ENCODE data around the gene SURF1. TPM values are rescaled to one million over a fixed set of nuclear protein-coding genes. Genes with fewer than 3 reads are reported as not detected.

Gene SURF1
- total and polyA plus RNA-seq, 10 of the 15 experiments (the other 5 are each of a cell fraction or from before 2014, with no cell fraction given): 17.9 to 46.4 (median 29.6) TPM

GRCh38 chr9:133340256-133340655 is 16.0 kb downstream of the SURF1 start:
- H3K27me3 ChIP-seq (replicated peaks in 1 of 2; ENCODE audit: control insufficient read depth in 2 of 2, insufficient read depth in 2 of 2, low read length in 1 of 2): no peaks in the 10 kb centered on the region
- no peak overlapping the region for H3K4me3 ChIP-seq
- ATAC-seq (no peak), FAIRE-seq (no peak), DNase-seq (ENCODE audit: low read depth, low spot score) (no peak)
- ChIA-PET RAD21 (ENCODE audit: unreplicated experiment) (no interaction called here), POLR2A (no interaction called here), CTCF (interaction anchor here (0.8 to 1.1 kb wide), 2 partner anchors 15 to 192 kb away, joined by 3 read pairs; no protein-coding TSS in a partner anchor), SMC1A (ENCODE audit: uncharacterized antibody, unreplicated experiment) (no interaction called here)
- BruUV-seq (replicated peaks): no TSS peak
- intact Hi-C loops (cut with micrococcal nuclease; ENCODE audit: unreplicated experiment): no loop called here
- H3K4me1 ChIP-seq (ENCODE audit: control insufficient read depth, insufficient read depth, low read length): peaks cover 15% of the 10 kb centered on the region
- no peaks in the 10 kb centered on the region for H4K20me1 ChIP-seq (ENCODE audit: control insufficient read depth, insufficient read depth)
- peaks cover 12% of the 10 kb centered on the region for H3K79me2 ChIP-seq (ENCODE audit: control insufficient read depth, insufficient read depth, low read length)
- no peak for TF ChIP-seq NFIC (IDR thresholded peaks at IDR 0.05; ENCODE audit: low read depth, low read length)
- TF ChIP-seq FOXM1 (IDR thresholded peaks at IDR 0.05; ENCODE audit: low read depth, low read length): no peak
- no peak for TF ChIP-seq USF2 (IDR thresholded peaks at IDR 0.05; ENCODE audit: borderline replicate concordance, low read depth, low read length)
- 0 out of 2 replicates have a peak, but pooled peaks have one; percentile 15 for TF ChIP-seq GABPA (IDR thresholded peaks at IDR 0.05; ENCODE audit: low read depth)
- TF ChIP-seq EP300 (IDR thresholded peaks at IDR 0.05; ENCODE audit: borderline replicate concordance in 1 of 2, control insufficient read depth in 1 of 2, low read depth in 2 of 2, low read length in 2 of 2): no peak
- no peak for TF ChIP-seq SP1 (IDR thresholded peaks at IDR 0.05; ENCODE audit: low read depth, low read length)
- TF ChIP-seq PML (IDR thresholded peaks at IDR 0.05; ENCODE audit: low read length): no peak
- no peak for TF ChIP-seq MLLT1 (IDR thresholded peaks at IDR 0.05)
- TF ChIP-seq SPI1 (IDR thresholded peaks at IDR 0.05; ENCODE audit: borderline replicate concordance, insufficient read depth, low read depth, low read length): peak; percentile 51
- no peak for TF ChIP-seq BACH1 (IDR thresholded peaks at IDR 0.05; ENCODE audit: borderline replicate concordance)
- 0 out of 2 replicates have a peak, but pooled peaks have one; percentile 13 for TF ChIP-seq POLR2A (IDR thresholded peaks at IDR 0.05; ENCODE audit: low read depth, low read length)
- TF ChIP-seq ELK1 (IDR thresholded peaks at IDR 0.05; ENCODE audit: low read depth, low read length): no peak
- no peak for TF ChIP-seq RUNX3 (IDR thresholded peaks at IDR 0.05; ENCODE audit: low read length)
- TF ChIP-seq ESRRA (IDR thresholded peaks at IDR 0.05; ENCODE audit: low read length): no peak
- no peak for TF ChIP-seq EGR1 (IDR thresholded peaks at IDR 0.05; ENCODE audit: borderline replicate concordance in 1 of 2, low read depth in 2 of 2, low read length in 2 of 2)
- H3K9ac ChIP-seq (ENCODE audit: control insufficient read depth, insufficient read depth, low read length): no peak overlapping the region
- no peak overlapping the region for H3K4me2 ChIP-seq (ENCODE audit: control insufficient read depth, insufficient read depth)
- peak overlapping the region; percentile 18; the same call in 1 of the 2 replicates for H3K27ac ChIP-seq (ENCODE audit: control insufficient read depth, insufficient read depth)
- 15% methylated on average over 3 of the region's 3 CpGs for WGBS (ENCODE audit: insufficient coverage, insufficient replicate concordance, low lambda C conversion rate, missing lambda C conversion rate)
- H2AFZ ChIP-seq (ENCODE audit: control insufficient read depth, low read depth, low read length): no peak overlapping the region
- in situ Hi-C loops (cut with MboI): no loop called here
- H3K36me3 ChIP-seq (ENCODE audit: control insufficient read depth in 2 of 2, insufficient read depth in 2 of 2, low read length in 1 of 2): peaks cover 6 to 20% of the 10 kb centered on the region in 2 experiments
- no peaks in the 10 kb centered on the region for H3K9me3 ChIP-seq (replicated peaks; ENCODE audit: control insufficient read depth, insufficient read depth, low read length)
